Coronary artery (tissue), 2 donors: ENCODE results near the gene CAPN10.

Experiments used
- DNase-seq: peaks from one replicate; pipeline ENCODE4 v3.0.0-alpha.2; 2017; ENCODE audit warnings: low spot score
- H3K27ac ChIP-seq, 2 donors: fragments of 200-600 bp; sonication (generic); one replicate each; pipeline ENCODE4 v1.5.1; 2016 to 2019
- H3K4me3 ChIP-seq: fragments of 200-600 bp; sonication (generic); 2 replicates; pipeline ENCODE4 v1.5.1; 2016; ENCODE audit warnings: mild to moderate bottlenecking, moderate library complexity
- TF ChIP-seq, protein P1 (sequence below): fragments of 200-600 bp; sonication (generic); IDR thresholded peaks from one replicate; pipeline ENCODE4 v1.5.1; 2019; ENCODE audit warnings: antibody characterized with exemption

CAPN10 gene

DNA sequence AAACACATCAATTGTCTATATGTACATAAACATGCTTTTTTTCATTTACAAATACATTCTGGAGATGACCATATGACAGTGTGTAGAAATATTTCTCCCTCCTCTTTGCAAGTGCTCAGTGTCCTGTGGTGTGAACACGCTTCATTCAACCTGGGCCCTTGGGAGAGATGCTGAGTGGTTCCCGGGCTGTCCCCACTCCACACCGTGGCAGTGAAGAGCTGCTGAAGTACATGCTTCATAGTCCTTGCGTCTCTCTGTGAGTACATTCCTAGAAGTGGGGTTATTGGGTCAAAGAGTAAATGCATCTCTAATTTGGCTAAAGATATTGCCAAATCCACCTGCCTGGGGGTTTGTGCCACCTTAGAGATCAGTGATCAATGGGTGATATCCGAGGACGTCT is 32.2 kb downstream of the CAPN10 start:
- DNase-seq, result no peak
- H3K27ac ChIP-seq, result no peak overlapping the region
- TF ChIP-seq, protein P1, sequence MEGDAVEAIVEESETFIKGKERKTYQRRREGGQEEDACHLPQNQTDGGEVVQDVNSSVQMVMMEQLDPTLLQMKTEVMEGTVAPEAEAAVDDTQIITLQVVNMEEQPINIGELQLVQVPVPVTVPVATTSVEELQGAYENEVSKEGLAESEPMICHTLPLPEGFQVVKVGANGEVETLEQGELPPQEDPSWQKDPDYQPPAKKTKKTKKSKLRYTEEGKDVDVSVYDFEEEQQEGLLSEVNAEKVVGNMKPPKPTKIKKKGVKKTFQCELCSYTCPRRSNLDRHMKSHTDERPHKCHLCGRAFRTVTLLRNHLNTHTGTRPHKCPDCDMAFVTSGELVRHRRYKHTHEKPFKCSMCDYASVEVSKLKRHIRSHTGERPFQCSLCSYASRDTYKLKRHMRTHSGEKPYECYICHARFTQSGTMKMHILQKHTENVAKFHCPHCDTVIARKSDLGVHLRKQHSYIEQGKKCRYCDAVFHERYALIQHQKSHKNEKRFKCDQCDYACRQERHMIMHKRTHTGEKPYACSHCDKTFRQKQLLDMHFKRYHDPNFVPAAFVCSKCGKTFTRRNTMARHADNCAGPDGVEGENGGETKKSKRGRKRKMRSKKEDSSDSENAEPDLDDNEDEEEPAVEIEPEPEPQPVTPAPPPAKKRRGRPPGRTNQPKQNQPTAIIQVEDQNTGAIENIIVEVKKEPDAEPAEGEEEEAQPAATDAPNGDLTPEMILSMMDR, result no peak
- no peak overlapping the region for H3K4me3 ChIP-seq

DNA sequence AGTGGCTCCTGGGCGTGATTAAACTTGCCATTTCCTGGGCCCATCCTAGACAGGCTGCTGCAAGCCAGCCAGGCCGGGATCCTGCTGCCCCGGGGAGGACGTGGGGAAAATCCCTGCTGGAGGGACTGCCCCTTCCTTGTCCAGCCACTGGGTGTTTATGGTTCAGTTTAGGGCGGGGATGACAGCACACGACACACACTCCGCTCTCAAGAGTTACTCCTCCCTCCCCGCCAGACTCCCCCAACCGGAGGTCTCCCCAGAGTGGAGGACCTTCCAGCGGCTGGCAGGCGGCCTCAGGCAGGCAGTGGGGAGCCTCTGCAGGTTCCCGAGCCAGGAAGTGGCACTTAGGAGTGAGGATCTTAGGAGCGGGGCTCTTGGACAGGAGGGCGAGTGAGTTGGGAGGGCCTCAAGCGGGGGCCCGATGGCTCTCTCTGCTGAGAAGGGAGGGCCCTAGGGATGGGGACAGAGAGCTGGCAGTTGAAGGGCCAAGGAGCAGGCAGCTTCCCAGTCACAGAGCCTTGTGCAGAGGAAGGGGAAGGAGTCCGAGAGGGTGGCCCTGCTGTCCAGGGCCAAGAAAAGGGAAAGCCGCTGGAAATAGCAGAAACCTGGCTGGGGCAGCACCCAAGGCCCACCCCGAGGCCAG is 33.1 kb downstream of the CAPN10 start:
- TF ChIP-seq, protein P1, result no peak
- H3K4me3 ChIP-seq, result no peak overlapping the region
- DNase-seq, result no peak
- H3K27ac ChIP-seq, result no peak overlapping the region

DNA sequence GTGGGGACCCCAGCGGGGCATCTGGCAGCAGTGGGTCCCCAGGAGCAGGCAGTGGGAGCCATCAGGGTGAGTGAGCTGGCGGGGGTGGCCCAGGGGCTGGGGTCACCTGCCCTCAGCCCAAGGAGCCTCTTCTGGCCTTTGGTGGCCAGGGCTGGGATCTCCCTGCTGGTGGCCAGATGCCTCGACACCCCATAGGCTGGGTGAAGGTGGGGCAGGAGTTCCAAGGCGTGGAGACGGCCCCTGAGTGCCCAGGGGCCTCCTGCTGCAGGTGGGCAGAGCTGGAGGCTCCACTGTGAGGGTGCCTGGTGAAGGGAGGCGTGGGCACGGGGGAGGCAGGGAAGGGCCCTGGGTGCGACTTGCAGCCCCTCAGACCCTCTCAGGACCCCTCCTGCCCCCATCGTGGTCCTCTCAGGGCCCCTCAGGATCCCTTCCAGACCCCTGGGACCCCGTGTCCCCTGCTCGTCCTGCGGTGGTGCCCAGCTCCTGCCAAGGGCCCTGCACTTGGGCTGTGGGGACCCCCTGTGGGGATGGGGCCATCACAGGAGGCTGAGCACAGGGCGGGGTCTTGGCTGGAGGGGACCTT is 33.7 kb downstream of the CAPN10 start:
- no peak for DNase-seq
- TF ChIP-seq, protein P1, result no peak

DNA sequence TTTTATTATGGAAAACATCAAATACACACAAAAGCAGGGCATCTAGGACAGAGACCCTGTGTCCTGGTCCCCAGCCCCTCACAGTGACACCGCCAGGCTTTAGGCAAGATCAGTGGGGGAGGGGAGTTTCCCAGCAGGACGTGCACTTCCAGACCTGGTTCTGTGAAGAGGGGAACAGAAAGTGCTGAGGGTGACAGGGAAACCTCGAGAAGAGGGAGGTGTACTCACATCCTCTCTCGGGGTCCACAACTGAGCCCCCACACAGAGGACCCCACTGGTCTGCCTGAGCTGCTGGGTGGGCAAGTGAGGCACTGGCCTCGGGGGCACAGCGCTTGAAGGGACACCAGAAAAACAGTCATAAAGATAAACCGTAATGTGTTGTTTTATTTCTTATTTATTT is 34.3 kb downstream of the CAPN10 start:
- no peak overlapping the region for H3K27ac ChIP-seq
- TF ChIP-seq, protein P1, result no peak
- no peak for DNase-seq
- no peak overlapping the region for H3K4me3 ChIP-seq

More for the DNA sequence above, 33.7 kb downstream of the CAPN10 start:
- no peak overlapping the region for H3K27ac ChIP-seq
- H3K4me3 ChIP-seq, result no peak overlapping the region

DNA sequence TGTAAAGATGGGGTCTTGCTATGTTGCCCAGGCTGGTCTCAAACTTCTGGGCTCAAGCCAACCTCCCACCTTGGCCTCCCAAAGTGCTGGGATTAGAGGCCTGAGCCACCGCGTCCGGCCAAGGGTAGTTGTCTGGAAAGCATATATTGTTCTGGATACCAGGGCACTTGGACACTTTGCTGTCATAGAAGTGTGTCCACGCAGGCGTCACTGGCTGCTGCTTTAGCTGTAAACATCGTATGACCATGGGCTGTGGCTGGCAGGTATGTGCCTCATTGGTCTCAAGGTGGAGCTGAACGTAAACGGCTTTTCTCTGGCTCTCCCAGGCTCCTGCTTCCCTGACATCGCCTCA is 35.5 kb downstream of the CAPN10 start:
- DNase-seq, result no peak
- TF ChIP-seq, protein P1, result no peak
- no peak overlapping the region for H3K27ac ChIP-seq
- H3K4me3 ChIP-seq, result no peak overlapping the region

DNA sequence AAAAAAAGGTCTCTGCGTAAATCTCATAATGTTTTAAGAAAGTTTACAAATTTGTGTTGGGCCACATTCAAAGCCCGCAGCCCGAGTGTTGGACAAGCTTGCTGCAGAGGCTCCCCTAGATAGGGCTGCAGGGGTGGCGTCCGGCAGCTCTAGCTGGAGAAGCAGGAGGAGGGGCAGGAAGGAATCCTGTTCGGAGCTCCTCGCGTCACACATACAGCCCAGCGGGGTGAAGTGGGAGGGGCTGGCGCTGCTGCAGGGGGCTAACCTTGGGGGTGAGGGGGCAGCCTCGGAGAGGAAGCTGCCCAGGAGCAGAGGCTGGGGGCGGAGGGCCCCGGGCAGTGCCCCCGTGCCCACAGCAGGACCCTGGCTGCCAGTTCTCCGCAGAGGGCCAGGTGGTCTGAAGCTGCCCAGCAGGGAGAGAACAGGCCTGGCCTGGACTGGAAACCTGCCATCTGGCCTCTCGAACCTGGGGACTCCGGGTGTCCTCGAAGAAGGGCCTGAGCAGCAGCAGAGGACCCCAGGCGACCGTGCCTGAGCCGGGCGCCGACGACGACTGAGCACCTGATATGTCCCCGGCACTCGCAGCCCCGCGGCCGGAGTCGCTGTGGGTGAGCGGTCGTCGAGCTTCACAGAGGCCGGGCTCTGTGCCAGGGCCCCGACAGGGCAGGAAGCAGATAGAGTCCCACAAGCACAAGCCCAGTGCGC is 36.1 kb downstream of the CAPN10 start:
- Histone ChIP-seq H3K27ac (no peak overlapping the region), H3K4me3 (no peak overlapping the region)
- no peak for DNase-seq
- TF ChIP-seq, protein P1, result no peak
